SIG-M5 treated with dmso at 0.1 percent for 504 hours (cell line): ENCODE measurements around the gene RPP21.

Experiments
- DNase-seq: peaks from one replicate; lab custom pipeline; 2025; ENCODE audit not compliant: unreplicated experiment; lab: John Stamatoyannopoulos, UW

Gene RPP21

DNA sequence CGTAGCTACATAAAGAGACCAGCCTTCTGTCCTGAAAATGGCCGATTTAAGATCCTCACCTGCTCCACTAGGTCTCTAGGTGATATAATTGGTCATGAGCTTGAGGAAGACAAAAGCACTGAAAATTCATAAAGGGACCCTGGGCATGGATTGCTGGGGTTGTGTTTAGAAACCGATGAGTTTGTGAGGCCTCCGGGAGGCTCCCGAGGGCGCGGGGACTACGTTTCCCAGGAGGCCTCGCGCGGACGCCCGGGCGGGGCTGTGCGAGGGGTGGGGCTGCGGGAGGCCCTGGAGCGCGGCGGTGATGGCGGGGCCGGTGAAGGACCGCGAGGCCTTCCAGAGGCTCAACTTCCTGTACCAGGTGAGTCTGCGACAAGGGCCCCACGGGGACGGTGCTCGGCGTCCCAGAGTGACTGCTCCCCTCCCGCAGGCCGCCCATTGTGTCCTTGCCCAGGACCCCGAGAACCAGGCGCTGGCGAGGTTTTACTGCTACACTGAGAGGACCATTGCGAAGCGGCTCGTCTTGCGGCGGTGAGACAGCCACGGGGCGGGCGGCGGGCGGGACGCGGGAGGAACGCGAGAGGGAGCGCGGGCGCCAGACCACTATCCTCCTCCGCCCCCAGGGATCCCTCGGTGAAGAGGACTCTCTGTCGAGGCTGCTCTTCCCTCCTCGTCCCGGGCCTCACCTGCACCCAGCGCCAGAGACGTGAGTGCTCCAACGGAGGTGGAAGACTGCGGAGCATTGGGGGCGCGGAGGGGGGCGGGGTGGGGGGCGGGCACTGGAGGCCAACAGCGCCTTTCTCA is at the start of gene RPP21:
Gene RPP21, plus strand, starts transcription at position 289 of the 804 bp plus-strand sequence. Its CDS starts 16 bp downstream, at position 305.
- DNase-seq: peak; percentile 60

DNA sequence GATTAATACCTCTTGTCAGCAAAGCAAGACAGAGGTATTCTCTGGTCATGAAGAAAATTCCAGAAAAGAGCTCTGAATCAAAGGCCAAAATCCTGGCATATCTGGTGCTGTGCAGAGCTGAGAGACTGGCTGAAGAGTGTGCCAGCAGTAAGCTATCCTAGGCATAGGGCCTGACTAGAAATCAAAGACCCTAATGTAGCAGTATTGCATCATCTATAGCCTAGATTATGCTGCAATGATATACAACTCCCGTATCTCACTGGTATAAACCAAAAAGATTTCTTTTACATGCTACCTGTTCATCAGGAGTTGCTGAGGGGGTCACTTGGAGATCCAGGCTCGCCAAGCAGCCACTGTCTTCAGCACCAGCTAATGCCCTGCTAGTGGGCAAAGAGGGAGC is 49.1 kb upstream of the RPP21 start:
- no peak for DNase-seq

DNA sequence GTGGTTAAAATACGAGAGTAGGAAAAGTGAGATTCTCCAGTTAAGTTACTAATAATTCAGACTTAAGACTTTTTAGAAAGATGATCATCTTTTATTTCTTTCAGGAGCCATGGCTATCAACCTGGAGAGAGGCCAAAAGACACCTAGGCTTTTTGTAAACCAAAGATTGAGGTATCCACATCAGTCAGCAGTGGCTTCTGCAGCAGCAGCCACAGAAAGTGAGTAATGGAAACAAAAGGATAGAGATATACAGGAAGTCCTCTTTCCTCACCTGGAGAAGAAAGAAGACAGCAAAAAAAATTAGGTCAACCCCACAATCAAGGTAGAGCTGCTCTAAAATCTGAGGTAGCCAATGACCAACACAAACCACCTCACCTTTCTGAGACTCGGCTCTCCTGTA is 41.0 kb upstream of the RPP21 start:
- DNase-seq: no peak

DNA sequence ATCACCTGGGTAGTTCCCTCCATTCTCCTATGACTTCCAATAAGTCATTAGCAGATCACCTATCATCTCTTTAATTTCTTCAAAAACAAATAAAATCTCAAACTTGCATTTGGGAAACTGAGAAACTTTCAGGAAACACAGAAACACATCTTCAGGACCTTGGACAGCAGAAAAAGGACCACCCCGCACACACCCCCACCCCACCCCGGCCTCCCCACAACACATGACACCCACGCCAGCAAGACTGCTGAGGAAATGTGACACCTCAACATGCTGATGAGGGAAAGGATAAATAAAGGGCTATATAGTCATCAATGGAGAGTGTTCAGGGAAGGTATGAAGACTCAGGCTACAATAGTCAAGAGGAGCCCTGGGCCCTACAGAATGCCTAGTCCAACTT is 33.9 kb upstream of the RPP21 start:
- no peak for DNase-seq

DNA sequence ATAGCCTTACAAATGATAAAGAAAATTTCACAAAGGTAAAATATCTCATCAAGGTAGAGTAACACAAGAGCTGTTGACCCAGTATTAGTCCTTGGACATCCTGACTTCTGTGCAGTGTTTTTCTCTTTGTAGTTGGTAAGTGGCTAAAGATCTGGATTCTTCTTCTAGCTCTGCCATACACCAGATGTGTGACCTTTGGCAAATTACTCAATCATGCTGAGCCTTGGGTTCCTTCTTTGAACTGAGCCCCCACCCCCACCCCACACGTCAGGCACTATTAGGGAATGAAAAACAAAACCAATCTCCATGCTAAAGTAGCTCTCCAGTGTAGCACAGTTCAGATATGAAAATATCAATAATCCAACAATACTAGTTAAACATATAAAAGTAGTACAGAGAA is 33.3 kb upstream of the RPP21 start:
- no peak for DNase-seq

DNA sequence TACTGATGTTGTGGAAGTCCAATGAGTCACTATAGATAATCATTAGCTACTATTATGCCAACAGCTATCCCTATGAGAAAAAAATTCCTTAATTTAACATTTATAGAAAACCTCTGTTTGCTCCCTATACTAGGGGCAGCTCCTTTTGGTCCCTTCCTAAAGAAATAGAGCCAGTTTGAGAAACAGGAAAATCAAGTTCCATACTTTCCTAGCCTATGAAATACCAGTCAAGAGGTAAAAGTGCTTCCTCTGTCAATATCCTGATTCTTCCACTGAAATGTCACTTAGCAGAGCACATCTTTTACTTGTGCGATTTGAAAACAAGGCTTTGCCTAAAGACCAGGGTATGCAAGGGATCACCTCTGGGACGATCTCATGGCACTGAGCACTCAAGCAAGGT is 32.7 kb upstream of the RPP21 start:
- no peak for DNase-seq

DNA sequence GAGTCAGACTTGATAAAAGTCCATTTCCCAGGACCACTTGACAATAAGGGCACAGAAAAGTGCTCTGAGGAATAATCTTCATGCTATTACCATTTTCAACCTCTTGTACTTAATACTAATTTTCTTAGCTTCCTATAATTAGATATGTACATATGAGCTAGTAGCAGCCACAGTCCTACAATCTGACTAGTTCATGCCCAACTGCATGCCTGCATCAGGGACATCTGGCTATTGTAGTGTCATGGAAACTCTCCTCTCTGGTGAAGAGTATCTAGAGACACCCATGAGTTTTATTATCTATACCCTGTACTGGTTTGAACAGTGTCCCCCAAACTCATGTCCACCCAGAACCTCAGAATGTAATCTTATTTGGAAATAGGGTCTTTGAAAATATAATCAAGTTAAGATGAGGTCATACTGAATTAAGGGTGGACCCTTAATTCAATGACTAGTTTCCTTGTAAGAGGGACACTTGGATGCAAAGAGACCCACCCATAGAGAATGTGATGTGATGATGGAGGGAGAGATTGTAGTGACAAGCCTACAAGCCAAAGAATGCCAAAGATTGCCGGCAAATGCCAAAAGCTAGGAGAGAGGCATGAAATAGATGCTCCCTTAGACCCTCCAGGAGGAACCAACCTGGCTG is 32.2 kb upstream of the RPP21 start:
- DNase-seq: no peak

DNA sequence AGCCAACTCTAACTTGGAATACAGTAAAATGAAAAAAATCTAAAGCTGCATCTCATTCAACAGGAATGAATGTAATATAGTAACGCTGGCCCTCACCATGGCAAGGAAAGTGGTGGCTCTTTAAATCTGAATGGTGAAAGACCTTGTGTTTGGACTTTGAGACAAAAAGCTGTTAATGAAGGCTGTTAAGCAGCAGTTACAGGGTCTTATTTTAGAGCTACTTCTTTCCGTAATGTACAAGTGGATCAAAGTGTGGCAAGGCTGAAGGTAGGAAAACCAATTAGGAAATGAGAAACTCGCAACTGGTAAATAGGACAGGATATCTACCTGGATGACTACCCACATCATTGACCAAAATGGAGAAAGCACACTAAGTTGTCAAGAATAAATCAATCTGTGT is 29.8 kb upstream of the RPP21 start:
- no peak for DNase-seq

DNA sequence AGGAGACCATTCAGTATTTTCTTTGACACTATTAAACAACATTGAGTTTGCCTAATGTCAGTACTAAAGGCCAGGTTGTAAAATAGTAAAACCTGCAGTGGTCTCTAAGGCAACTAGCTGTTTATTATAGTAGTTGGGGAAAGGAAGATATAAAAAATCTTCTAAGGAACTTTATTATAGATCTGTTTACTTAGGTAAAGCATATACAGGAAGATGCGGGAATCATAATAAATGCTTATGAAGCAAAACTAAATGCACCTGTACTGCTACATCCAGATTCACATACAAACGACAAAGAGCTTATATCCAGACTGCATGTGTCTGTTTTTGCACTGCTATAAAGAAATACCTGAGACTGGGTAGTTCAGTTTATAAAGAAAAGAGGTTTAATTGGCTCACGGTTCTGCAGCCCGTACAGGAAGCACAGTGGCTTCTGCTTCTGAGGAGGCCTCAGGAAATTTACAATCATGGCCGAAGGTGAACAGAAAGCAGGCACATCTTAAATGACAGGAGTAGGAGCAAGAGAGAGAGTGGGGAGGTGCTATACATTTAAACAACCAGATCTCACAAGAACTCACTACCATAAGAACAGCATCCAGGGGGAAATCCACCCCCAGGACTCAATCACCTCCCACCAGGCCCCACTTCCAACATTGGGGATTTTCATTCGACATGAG is 26.9 kb upstream of the RPP21 start:
- no peak for DNase-seq

DNA sequence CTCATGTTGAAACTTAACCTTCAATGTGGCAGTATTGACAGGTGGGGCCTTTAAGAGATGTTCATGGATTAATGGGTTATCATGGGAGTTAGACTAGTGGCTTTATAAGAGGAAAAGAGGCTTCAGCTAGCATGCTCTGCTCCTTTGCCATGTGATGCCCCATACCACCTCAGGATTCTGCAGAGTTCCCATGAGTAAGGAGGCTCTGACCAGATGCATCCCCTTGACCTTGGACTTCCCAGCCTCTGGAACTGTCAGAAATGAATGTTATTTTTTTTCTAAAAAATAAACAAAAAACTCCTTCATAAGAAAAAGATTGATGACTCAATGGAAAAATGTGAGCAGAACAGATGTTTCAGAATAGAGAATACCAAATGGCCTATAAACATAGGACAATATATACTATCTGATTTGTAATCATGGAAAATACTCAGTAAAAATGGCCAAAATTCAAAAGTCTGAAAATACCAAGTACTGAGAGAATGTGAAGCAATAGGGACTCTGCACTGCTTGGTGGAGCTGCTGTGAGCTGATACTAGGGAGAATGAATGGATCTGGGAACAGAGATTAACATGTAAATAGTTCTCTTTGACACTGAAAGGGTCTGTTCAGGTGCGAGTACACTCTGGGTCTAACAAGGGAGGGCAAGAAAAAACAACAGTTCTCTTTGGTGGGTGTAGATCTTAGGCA is 25.7 kb upstream of the RPP21 start:
- DNase-seq: no peak

DNA sequence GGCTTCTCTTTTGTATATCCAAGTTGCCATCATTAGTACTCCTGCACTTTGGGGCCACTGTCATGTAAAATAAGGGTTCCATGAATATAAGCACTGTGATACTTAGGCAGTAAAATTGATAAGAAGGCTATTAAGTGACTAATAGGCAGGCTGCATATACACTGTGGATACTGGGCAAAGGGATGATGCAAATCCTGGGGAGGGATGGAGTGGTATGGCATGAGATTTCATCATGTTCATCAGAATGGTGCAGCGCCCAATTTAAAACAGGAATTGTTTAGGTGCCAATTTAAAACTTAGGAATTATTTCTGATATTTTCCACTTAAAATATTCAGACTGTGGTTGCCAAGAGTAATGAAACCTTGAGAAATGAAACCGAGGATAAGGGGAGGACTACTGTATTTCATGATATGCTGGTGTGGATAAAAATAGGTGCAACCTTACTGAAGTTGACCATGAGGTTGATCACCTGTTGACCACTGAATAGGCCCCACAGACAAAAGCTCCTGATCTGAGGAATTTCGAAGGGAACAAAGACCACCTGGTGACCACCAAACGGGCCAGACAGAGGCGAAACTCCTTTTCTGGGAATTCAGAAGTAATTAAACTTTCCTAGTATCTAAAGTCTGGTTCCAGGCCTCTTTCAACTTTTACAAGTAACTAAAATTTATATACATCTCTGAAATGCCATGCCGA is 23.1 kb upstream of the RPP21 start:
- DNase-seq: no peak

DNA sequence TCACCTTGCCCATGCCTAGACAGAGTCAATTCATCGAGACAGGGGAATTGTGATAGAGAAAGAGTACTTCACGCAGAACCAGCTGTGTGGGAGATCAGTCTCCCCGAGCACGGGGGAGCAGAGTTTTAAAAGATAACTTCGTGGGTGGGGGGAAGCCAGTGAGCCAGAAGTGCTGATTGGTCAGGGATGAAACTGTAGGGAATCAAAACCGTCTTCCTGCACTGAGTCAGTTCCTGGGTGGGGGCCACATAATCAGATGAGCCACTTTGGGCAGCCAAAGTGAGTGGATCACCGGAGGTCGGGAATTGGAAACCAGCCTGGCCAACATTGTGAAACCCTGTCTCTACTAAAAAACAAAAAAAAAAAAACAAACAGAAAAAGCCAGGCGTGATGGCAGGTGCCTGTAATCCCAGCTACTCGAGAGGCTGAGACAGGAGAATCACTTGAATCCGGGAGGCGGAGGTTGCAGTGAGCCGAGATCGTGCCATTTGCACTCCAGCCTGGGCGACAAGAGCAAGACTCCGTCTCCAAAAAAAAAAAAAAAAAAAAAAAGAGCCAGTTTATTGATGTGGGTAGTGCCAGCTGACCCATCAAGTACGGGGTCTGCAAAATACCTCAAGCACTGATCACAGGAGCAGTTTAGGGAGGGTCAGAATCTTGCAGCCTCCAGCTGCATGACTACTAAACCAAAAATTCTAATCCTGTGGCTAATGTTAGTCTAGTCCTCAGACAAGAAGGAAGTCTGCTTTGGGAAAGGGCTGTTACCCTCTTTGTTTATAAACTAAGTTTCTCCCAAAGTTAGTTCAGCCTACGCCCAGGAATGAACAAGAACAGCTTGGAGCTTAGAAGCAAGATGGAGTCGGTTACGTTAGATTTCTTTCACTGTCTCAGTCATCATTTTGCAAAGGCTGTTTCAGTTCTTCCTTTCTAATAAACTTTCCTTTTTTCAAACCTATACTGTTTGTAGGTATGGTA is 22.1 kb upstream of the RPP21 start:
- no peak for DNase-seq

DNA sequence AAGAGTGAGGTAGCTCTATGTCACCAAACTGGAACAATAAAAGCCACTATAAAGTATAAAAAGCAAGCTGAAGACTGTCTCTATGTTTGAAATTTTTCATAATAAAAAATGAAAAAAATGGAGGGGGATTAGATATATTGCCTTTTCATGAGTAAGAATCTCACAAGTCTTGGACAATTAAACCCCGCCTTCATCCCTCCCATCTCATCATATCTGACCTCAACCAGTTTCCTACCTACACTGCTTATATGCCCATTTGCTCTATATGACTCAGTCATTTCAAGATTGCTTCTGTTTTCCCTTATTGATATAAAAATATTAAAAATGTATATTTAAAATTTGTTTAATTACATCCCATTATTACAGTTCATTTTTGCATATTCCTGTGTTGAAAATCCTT is 21.1 kb upstream of the RPP21 start:
- DNase-seq: no peak

DNA sequence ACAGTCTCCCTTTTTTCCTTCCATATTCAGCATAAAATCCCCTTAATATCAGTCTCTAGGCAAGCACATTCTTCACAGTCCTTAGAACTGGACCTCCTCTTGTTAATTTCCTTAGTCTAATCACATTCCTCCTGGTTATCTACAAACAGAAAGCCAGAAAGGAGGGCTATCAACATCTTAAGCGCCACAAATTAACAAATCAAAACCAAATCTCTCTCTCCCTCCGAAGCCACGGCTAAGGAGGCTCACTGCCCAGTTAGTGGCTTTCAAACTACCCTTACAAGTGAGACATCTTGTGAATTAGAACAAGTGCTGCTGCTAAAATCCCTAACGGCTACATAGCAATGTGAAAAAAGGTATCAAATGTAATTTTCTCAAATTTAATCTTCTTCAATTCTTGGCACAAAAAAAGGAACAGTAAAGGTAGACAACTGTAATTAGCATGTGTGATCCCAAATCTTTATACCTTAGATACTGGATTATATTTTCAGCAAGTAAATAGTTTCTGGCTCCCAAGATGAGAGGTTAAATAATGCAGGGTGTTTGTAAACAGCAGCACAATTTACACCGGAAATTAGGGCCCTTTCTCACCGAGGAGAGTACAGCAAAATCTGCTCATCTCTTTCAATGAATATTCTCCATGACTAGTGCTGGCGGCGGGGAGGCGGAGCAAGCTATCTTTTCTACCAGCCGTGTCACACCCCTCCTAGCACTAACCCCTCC is 19.6 kb upstream of the RPP21 start:
- DNase-seq: peak; percentile 73

DNA sequence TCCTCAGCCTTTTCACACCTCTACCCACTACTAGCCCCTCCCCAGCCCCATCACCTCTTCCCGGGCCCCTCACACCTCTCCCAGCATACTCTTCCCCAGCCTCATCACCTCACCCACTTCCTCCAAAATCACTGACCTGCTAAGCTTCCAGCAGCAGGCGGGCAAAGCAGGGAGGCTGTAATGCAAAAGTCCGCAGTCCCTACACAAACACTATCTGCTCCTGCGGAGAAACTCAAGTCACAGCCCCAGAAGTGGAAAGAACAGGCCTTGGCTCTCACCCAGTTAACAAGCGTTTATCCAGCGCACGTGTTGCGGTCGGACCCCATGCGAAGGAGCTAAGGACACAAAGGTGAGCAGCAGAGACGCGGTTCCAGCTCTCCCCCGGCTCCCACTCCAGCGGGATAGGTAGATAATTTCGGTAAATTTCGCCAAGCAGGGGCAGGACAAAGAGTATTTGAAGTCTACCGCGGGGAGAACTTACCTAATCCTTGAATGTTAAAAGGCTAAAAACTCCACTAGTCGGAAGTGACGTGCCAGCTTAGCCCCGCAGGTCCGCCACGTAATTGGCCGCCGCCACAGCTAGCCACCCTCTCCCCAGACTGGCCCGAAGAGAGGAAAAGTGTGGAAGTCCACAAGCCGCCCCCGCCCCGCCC is 19.0 kb upstream of the RPP21 start:
- peak; percentile 73 for DNase-seq

DNA sequence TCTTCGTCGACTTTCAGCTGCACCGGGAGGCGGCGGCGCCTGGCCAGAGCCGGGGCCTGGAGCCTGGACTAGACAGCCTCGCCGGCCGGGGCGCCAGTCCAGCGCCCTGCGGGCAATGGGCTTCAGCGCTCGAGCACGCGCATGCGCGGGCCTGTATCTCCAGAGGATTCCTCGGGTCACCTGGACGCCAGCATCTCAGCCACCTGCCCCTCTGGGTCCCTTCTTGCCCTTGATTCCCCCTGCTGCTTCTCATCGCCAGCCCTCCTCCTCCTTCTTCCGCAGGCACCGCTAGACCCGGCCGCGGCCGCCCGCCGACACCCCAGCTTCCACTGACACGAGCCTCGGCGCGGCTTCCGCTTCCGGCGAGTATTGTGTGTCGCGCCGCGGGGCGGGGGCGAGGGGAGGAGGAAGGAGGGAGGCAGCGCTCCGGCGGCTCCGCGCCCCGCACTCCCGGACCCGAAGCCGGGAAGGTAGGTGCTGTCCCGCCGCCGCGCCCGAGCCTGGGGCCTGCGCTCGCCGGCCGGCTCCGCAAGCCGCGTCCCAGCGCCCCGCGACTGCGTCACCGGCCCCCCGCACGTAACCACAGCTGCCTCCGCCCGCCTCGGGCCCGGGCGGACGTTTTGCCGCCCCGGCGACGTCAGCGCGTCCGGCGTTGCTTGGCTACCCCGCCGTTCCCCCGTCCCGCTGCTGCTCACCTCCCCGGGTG is 18.3 kb upstream of the RPP21 start, which contains the start of gene TRIM39:
Gene TRIM39, plus strand, starts transcription at position 402 of the 706 bp plus-strand sequence. CDS start 2,391 bp downstream, outside the sequence.
- DNase-seq: peak; percentile 77

DNA sequence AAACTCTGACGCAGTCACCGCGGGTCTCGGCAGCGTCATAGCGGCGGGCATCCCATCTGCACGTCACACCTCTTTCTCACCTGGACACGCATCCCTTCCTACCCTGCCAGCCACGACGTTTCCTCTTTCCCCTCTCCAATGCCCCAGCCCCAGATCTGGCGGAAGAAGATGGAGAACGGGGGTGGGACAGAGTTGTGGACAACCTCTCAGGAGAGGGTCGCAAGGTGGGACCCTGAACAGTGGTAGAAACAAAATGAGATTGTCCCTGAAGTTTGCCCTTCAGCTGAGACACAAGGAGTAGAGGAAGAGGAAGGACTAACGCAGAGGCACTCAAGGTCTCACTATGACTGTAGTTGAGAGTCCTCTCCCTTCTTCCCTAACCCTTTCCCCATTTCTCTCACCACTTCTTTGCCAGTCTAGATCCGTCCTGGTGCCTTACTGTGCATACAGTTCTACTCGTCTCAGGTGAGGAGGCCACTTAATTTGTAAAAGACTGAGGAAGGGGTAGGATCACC is 17.7 kb upstream of the RPP21 start:
- no peak for DNase-seq

DNA sequence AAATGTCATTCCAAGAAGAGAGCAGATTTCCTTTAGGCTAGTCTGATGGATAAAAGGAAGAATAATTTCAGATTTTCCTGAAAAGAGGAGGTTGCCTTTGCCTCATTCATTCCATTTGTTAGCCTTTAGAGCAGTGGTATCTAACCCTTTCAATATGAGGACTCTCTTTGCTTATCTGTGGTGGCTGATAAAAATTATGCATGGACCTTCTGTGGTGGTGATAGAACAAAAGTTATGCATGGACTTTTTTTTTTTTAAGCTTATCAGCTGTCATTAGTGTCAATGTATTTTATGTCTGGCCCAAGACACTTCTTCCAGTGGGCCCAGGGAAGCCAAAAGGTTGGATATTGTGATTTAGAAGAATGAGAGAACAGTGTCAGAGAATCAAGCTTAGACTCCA is 16.6 kb upstream of the RPP21 start:
- no peak for DNase-seq
